HG03558 (cell line): ENCODE data around the gene CARD10.
A peak's percentile ranks its signal among the peaks of the same experiment; 100 is the strongest.

Experiments used
- ATAC-seq: cut with Tn5 transposase; IDR thresholded peaks from one replicate; pipeline ENCODE4 v1.9.1; 2021; ENCODE audit warnings: moderate number of reproducible peaks; ENCODE audit not compliant: unreplicated experiment; ENCODE audit errors: extremely low read depth

CARD10 gene, protein sequence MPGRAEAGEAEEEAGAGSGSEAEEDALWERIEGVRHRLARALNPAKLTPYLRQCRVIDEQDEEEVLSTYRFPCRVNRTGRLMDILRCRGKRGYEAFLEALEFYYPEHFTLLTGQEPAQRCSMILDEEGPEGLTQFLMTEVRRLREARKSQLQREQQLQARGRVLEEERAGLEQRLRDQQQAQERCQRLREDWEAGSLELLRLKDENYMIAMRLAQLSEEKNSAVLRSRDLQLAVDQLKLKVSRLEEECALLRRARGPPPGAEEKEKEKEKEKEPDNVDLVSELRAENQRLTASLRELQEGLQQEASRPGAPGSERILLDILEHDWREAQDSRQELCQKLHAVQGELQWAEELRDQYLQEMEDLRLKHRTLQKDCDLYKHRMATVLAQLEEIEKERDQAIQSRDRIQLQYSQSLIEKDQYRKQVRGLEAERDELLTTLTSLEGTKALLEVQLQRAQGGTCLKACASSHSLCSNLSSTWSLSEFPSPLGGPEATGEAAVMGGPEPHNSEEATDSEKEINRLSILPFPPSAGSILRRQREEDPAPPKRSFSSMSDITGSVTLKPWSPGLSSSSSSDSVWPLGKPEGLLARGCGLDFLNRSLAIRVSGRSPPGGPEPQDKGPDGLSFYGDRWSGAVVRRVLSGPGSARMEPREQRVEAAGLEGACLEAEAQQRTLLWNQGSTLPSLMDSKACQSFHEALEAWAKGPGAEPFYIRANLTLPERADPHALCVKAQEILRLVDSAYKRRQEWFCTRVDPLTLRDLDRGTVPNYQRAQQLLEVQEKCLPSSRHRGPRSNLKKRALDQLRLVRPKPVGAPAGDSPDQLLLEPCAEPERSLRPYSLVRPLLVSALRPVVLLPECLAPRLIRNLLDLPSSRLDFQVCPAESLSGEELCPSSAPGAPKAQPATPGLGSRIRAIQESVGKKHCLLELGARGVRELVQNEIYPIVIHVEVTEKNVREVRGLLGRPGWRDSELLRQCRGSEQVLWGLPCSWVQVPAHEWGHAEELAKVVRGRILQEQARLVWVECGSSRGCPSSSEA

GRCh38 chr22:37519268-37520195 is at the start of gene CARD10:
Gene CARD10, minus strand, starts transcription at chr22:37519415. Its CDS starts 215 bp downstream, at chr22:37519200.
- ATAC-seq, result no peak

- ATAC-seq, result no peak
Observed at GRCh38 chr22:37568448-37569008, 49.3 kb upstream of the CARD10 start.

DNA sequence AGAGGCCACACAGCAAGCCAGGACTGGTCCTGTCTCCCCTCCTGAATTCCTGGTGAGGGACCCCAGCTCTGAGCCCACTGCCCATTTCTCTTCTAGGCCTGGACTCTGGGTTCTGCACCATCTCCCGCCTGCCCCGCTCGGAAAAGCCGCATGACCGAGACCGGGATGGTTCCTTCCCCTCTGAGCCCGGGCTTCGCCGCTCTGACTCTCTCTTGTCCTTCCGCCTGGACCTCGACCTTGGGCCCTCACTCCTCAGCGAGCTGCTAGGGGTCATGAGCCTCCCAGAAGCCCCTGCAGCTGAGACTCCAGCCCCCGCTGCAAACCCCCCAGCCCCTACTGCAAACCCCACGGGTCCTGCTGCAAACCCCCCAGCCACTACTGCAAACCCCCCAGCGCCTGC is 48.8 kb upstream of the CARD10 start:
- ATAC-seq, result no peak

DNA sequence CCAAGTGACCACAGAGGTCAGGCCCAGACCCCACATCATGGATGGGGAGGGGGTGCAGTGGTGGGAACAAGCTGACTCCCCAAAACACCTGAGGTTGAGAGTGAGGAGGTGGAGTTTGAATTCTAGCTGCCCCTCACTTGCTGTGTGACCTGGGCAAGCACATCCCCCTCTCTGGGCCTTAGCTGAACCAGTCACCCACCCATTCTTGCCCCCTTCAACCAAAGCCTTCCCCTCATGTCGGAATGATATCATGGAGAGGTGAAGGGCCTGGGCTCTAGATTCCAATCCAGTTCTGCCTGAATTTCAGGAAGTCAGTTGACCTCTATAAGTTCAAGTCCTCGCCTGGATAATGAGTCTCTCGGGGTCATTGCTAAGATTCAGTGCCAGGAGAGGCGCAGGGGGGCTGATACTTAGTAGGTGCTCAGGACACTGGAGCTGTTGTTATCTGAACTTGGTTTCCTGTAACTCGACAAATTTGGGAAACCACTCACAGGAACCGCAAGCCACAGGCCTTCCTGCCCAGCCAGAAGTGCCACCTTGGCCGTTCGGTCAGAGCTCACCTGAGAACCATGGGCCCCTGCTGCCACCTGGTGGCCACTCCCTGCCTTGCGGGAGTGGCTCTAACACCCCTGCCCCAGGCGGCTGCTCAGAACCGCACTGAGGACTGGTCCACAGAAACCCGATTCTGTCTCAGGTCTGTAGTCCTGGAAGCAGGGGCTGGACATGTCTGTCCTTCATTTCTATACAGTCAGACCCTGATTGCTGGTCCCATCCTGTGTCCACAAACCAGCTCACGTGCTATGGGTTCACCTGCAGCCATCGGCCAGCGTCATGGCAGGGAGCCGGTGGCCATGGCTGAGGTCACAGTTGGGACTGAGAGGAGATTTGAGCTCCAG is 47.9 kb upstream of the CARD10 start:
- ATAC-seq, result peak; percentile 52

- ATAC-seq, result no peak
Observed at GRCh38 chr22:37566329-37566837, 47.2 kb upstream of the CARD10 start.

GRCh38 chr22:37565830-37566229 is 46.6 kb upstream of the CARD10 start:
- ATAC-seq, result no peak

- ATAC-seq, result no peak
Observed at GRCh38 chr22:37564111-37564711, 45.0 kb upstream of the CARD10 start.

DNA sequence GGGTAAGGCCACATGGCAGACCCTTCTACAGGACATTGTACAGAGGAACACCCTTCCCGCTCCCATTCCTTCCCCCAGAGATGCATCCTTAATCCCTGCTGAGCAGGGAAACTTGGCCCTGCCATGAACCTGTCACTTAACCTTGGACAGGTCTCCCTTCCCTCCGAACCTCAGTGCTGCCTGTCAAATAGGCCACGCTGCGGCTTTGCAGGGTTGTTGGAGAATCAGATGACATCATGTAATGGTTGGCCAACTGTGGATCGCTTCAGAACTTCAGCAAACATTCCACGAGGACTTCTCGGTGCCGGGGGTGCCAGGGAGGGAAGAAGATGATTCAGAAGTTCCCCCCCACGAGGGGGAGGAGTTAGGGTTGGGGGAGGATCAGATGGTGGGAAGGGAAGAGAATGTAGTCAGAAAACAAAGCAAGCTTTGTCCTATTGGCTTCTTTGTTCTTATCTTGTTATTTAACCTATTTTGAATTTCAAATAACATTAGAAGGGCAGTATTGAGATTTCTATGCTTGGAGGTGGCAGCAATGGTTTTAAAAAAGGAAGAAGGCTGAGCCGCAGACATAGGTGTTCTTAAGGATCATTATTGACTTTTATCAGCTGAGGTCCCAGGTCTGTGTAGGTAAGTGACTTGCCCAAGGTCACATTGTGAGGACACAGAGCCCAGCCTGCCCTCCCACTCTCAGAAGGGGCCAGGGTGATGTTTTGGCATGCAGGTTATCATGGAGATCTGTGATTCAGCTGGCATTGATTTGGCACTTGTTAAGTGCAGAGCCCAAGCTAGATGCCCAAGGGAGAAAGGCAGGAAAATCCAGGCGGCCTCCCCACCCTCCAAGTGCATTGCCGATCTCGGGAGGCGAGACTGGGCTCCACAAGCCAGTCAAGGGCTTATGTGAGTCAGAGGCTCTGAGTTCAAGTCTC is 44.2 kb upstream of the CARD10 start:
- no peak for ATAC-seq

GRCh38 chr22:37562049-37562875 is 43.0 kb upstream of the CARD10 start:
- no peak for ATAC-seq

- ATAC-seq, result no peak
Observed at GRCh38 chr22:37561212-37562048, 42.2 kb upstream of the CARD10 start.

DNA sequence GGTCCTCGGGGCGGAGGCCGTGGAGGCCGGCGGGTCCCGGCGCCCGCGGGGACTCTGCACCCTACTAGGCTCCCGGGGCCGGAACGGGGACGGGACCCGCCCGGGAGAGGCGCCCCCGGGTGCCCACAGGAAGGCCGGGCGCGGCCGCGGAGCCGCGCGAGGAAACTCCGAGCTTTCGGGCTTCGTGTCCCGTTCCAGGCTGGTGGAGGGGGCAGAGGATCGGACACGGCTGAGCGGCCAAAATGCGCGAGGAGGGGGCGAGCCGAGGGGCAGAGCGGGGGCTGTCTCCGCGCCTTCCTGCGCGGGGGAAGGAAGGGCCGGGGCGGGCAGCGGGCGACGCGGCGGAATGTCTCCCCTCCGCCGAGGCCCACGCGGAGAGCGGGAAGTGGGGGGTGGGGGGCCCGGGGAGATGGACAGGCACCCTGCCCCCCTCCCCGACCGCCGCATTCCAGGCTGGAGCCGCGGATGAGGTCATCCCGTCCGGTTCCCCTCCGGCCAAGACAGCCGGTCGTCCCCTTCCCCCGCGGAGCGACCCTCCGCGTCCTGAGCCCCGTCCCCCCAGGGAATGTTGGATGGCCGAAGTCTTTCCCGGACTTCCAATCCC is 41.5 kb upstream of the CARD10 start:
- no peak for ATAC-seq

GRCh38 chr22:37559901-37560607 is 40.8 kb upstream of the CARD10 start, which contains the start of gene CDC42EP1:
Gene CDC42EP1, plus strand, starts transcription at chr22:37560480. Its CDS starts 5,870 bp downstream, at chr22:37566350.
- no peak for ATAC-seq

DNA sequence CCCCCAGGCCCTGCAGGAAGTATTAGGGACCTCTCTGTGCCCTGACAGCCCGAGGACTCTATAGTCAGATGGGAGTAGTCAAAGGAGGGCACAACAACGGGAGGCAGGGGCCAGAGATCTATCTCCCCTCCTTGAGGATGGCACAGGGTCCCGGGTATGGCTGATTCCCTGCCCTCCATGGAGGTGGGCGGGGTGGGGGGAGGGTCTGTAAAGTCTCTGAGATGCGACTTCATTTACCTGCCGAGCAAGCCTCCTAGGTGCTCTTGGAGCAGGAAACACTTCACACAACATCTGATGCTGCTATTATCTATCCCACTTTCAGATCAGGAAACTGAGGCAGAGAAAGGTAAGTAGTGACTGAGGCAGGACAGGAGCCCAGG is 40.3 kb upstream of the CARD10 start:
- no peak for ATAC-seq

GRCh38 chr22:37558815-37559214 is 39.6 kb upstream of the CARD10 start:
- ATAC-seq, result no peak
